EL (cell line): Measurements from ENCODE around the gene STAT3.
"Not testable (repeated sequence)": the region's sequence is repeated elsewhere in the genome, so short reads cannot be mapped to it uniquely, and the experiment has no call there.

Source experiments
- DNase-seq: peaks from one replicate; pipeline ENCODE4 v3.0.0-alpha.2; 2016

The STAT3 gene

DNA sequence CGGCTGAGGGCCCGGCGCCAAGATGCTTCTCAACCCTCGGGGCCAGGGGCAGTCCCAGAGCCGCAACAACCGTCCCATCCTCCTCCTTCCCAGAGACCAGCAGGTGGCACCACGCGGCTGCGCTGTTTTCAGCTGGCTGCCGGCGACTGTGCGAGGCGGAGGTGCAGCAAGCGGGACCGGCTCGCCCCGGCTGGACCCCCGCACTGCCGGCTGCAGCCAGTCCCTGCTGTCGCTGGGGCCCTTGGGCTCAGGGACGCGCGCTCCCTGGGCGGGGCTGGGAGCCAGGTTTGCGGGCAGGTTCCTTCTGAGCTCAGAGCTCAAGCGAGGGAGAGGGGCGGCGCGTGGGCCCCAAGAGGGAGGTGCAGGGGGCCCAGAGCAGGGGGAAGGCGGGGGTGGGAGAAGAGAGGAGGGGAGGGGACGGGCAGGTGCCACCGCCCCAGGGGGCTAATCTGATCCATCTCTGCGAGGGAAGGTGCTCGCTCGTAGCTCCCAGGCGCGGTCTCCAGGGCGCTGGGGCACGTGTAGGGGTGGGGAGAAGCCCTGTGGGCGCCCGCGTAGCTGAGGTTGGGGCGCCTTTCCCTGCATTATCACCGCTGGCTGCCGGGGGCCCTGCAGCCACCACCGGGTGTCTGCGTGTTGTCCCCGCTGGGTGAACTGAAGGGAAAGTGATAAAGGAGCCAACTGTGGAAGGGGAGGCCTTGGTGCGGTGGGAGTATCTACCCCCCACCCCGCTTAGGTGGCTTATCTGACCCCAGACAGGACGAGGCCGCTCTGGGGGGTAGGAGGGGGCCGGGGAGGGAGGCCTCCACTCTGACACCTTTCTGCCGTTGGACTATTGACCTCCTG lies 75.7 kb downstream of the STAT3 start:
- DNase-seq: peak; percentile 88

DNA sequence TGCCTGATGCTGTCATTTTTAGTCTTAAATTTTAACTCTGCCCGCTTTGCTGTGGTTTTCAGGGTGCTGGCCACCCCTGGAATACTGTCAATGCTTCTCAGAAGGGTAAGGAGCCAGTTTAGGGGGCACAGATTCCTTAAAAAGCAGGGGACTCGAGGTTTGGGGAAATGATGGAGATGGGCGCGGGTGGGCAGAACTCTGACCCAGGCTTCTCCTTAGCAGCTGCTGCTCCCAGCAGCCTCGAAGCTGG lies 76.3 kb downstream of the STAT3 start:
- DNase-seq: no peak

DNA sequence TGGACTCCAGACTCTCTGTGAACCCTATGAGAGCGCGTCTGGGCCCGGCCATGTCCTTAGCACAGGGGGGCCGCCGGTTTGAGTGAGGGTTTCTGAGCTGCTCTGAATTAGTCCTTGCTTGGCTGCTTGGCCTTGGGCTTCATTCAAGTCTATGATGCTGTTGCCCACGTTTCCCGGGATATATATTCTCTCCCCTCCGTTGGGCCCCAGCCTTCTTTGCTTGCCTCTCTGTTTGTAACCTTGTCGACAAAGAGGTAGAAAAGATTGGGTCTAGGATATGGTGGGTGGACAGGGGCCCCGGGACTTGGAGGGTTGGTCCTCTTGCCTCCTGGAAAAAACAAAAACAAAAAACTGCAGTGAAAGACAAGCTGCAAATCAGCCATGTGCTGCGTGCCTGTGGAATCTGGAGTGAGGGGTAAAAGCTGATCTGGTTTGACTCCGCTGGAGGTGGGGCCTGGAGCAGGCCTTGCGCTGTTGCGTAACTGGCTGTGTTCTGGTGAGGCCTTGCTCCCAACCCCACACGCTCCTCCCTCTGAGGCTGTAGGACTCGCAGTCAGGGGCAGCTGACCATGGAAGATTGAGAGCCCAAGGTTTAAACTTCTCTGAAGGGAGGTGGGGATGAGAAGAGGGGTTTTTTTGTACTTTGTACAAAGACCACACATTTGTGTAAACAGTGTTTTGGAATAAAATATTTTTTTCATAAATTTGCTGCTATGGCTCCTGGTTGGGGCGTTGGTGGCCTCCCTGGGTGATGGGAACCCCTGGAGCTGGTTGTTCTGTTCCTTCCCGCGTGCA lies 76.8 kb downstream of the STAT3 start:
- peak; percentile 86 for DNase-seq

DNA sequence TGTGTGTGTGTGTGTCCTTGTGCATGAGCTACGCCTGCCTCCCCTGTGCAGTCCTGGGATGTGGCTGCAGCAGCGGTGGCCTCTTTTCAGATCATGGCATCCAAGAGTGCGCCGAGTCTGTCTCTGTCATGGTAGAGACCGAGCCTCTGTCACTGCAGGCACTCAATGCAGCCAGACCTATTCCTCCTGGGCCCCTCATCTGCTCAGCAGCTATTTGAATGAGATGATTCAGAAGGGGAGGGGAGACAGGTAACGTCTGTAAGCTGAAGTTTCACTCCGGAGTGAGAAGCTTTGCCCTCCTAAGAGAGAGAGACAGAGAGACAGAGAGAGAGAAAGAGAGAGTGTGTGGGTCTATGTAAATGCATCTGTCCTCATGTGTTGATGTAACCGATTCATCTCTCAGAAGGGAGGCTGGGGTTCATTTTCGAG lies 77.4 kb downstream of the STAT3 start:
- DNase-seq: no peak

DNA sequence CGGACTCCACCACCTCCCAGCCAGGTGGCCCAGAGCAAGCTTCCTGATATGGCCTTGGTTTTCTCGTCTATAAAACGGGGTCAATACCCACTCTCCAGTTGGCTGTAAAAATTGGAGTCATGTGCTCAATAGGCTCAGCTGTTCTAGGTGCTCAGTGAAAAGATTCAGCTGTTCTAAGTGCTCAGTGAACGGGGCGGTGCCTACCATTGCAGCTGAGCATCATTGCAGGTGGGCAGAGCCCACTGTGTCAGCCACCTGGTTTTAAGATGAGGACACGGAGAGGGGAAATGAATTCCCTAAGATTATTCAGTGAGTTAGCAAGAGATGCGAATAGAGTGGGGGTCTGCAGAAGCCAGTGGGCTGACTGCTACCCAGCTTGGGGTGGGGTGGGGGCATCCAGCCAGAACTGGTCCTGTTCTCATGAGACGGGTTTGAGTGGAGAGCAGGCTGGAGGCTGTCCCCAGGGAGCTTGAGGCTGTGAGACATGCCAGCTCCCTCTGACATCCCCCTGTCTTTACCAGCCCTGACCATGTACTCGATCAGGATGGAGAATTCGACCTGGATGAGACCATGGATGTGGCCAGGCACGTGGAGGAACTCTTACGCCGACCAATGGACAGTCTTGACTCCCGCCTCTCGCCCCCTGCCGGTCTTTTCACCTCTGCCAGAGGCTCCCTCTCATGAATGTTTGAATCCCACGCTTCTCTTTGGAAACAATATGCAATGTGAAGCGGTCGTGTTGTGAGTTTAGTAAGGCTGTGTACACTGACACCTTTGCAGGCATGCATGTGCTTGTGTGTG lies 78.1 kb downstream of the STAT3 start:
- DNase-seq: no peak

DNA sequence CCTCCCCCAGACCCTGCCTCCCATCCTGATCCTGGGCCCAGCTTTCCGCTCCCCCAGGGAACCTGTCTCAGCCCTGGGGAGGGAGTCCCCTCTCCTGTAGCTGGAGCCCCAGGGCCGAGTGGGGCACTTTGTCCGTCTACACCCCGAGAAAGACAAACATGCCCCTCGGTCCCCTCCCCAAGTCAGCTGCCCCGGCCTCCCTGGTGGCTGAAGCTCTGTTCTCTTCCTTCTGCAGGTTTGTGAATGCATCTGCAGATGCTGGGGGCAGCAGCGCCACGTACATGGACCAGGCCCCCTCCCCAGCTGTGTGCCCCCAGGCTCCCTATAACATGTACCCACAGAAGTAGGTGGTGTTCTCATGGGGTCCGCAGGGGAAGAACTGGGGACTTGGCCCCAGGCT lies 79.1 kb downstream of the STAT3 start:
- DNase-seq: no peak

DNA sequence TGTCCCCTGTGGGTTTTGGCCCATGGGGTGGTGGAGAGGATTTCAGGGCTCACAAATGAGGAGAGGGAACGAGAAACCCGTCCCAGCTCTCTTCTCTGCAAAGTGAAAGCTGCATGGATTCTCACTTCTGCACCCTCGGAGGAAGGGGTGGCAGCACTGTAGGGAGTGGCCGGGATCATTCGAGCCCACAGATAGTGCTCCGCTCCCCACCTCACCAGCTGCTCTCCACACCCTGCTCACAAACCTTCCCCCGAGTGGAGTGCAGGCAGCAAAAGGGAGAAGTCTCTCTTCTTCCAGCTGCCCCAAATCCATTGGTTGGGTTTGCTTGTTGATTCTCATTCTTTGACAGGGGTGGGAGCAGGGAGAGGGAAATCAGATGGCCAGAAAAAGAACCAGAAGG lies 79.8 kb downstream of the STAT3 start:
- DNase-seq: no peak

DNA sequence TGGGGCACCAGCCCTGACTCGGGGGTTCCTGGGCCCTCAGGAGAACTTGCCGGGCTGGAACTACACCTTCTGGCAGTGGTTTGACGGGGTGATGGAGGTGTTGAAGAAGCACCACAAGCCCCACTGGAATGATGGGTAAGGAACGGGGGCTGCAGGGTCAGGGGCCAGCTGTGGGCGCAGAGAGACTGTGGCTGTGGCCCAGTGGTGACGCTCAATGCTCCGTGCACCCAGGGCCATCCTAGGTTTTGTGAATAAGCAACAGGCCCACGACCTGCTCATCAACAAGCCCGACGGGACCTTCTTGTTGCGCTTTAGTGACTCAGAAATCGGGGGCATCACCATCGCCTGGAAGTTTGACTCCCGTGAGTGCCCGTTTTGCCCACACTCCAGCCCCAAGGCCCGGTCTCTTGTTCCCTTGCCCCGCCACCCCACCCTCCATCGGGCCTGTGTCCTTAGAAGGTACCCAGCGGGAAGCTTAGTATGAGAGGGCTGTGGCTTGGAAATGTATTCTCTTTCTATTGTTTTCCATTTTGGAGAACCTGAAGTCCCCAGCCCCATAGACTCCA lies 80.8 kb downstream of the STAT3 start:
- no peak for DNase-seq

DNA sequence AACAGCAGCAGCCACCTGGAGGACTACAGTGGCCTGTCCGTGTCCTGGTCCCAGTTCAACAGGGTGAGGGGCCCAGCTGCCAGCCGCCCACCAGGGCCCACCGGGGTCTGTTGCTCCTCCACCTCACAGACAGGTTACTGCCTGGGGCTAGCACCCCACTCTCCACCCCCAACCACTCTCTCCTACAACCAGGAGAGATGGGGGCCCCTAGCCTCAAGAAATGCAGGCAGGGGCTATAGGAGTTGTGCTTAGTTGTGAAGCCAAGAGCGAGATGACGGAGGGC lies 81.9 kb downstream of the STAT3 start:
- DNase-seq: no peak

DNA sequence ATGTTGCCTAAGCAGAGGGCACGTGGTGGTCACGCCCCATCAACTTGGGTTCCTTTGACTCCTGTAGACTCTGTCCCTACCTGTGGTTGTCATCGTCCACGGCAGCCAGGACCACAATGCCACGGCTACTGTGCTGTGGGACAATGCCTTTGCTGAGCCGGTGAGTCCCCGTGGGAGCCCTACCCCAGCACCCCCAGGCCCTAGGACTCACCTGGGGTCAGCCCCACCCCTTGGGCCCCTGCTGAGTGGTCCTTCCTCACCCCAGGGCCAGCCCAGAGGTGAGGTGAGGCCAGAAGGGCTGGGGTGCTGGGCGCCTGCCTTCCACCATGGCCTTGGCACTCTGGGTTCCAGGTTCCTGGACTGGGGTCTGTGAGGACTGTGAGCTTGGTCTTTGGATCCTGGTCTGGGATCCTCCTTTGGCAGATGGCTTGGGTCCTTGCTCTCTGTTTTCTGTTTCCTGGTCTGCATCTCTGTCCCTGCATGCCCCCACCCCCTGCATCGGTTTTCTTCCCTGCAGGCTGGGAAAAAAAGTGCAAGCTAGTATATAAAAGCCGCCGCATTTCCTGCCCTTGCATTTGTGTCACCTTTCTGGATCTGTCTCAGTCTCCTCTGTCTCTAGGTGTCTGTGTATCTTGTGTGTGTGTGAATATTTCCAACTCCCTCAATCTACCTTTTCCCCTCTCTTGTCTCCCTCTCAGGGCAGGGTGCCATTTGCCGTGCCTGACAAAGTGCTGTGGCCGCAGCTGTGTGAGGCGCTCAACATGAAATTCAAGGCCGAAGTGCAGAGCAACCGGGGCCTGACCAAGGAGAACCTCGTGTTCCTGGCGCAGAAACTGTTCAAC lies 82.5 kb downstream of the STAT3 start:
- DNase-seq: no peak

DNA sequence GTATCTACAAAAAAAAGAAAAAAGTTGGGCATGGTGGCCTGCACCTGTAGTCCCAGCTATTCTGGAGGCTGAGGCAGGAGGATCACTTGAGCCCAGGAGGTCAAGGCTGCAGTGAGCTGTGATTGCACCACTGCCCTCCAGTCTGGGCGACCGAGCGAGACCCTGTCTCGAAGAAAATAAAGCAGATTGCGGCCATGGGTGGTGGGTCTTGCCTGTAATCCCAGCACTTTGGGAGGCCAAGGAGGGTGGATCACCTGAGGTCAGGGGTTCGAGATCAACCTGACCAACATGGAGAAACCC lies 83.3 kb downstream of the STAT3 start:
- DNase-seq: not testable (repeated sequence)

DNA sequence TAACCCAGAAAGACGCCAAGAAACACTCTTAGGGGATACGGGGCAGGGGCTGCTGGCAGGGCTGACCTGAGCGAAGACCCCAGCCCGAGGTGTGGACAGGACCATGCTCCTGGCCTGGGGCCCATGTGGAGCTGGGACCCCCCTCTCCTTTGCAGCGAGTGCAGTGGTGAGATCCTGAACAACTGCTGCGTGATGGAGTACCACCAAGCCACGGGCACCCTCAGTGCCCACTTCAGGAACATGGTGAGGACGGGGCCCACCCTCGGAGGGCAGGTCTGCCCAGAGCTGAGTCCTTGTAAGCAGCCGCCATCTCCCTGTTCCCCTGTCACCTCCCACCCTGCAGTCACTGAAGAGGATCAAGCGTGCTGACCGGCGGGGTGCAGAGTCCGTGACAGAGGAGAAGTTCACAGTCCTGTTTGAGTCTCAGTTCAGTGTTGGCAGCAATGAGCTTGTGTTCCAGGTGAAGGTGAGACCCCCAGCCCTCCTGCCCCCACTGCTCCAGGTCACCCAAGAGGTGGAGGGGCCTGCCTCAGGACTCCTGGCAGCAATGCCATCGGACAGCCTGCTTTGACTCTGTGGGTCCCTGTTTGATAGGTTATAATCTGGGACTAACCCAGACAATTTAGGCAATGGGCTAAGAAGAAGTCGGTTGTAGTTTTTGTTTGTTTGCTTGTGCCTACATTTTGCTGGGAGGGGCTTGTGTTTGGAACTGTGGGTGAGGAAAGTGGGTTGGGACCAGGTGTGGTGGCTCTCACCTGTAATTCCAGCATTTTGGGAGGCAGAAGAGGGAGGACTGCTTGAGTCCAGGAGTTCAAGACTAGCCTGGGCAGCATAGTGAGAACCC lies 83.8 kb downstream of the STAT3 start:
- no peak for DNase-seq

DNA sequence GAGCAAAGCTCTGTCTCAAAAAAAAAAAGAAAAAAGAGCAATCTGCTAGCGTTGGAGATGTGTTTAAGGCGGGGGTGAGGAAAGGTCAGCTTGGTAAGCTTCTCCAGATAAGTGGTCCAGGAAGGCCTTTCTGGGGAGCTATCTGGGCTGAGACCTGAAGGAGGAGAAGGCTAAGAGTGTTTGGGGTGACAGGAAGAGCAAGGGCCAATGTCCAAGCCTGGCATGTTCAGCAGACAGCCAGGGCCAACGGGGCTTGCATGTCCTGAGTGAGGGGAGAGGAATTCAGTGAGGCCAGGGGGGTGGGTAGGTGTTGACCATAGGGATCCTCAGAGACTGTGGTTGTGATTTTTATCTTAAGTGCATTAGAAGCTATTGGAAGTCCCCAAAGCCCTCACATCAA lies 84.5 kb downstream of the STAT3 start:
- DNase-seq: no peak

DNA sequence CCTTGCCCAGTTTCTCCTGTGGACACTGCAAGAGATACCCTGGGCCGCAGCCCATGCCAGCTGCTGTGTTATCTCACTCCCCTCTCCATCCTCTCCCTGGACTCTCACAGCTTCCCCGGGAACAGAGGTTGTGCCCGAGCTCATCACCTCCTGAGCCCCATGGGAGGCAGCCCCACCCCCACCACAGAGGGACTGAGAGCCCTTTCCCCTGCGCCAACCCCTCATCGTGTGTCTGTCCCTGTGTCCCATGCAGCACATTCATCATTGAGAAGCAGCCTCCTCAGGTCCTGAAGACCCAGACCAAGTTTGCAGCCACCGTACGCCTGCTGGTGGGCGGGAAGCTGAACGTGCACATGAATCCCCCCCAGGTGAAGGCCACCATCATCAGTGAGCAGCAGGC lies 87.2 kb downstream of the STAT3 start:
- DNase-seq: no peak

DNA sequence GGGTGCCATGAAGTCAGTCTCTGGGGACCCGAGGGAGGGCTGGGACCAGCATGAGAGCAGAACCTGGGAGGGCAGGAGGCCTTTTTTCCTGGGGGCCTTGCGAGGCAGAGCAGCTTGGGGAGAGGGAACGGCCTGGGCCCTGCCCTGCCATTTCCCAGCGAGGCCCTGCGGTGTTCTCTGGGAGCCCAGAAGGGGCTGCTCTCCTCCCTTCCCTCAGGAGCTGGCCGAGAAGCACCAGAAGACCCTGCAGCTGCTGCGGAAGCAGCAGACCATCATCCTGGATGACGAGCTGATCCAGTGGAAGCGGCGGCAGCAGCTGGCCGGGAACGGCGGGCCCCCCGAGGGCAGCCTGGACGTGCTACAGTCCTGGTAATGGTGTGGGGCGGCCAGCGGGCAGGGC lies 88.3 kb downstream of the STAT3 start:
- DNase-seq: not testable (repeated sequence)

DNA sequence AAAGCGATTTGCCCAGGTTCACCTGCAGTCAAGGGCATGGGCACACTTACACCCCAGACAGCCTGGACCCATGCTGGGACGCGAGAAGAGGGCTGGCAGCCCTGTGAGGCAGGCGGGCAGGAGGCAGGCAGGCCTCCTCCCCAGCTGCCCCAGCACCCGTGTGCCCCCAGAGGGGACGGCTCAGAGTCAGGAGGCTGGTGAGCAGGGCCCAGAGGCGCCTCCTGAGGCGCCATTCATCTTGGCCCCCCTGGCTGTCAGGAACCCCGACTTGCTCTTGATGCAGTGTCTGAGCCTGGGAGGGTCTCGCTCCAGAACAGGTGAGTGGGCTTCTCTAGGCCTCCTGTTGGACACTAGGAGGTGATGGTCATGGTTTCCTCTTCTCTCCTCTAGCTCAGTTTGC lies 88.9 kb downstream of the STAT3 start:
- not testable (repeated sequence) for DNase-seq

DNA sequence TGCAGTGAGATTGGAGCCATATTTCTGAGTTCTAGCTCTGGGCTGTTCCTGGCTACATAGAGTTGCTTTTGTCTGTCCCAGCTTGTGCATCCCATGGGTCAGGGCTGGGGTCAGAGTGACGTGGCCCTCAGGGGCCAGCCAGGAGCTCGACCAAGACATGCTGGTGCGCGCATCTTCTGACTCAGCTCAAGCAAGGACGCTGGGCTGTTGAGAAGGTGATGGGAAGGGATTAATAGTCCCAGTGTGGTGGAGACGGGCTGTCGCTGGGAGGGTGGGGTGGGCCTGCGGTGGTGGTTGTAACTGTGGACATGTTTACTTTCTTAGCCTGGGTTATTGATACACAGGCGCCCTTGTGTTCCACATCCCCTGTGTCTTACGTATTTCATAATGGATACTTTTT lies 90.5 kb downstream of the STAT3 start:
- not testable (repeated sequence) for DNase-seq

DNA sequence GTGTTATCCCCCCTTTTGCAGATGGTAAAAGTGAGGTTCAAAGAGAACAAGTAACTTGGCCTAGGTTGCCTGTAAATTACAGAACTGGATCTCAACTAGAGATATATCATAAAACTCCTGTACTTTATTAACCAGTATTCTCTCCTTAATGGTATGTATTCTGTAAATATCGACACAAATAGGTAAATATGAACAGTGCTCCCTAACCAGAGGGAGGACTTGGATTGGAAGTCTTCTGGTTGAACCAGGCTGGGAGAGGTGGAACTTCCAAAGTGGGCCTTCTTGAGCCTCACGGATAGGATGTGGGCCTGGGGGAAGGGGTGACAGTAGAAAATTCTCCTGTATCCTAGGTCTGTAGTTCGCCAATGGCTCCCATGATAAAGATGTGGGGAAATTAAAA lies 92.2 kb downstream of the STAT3 start:
- no peak for DNase-seq

DNA sequence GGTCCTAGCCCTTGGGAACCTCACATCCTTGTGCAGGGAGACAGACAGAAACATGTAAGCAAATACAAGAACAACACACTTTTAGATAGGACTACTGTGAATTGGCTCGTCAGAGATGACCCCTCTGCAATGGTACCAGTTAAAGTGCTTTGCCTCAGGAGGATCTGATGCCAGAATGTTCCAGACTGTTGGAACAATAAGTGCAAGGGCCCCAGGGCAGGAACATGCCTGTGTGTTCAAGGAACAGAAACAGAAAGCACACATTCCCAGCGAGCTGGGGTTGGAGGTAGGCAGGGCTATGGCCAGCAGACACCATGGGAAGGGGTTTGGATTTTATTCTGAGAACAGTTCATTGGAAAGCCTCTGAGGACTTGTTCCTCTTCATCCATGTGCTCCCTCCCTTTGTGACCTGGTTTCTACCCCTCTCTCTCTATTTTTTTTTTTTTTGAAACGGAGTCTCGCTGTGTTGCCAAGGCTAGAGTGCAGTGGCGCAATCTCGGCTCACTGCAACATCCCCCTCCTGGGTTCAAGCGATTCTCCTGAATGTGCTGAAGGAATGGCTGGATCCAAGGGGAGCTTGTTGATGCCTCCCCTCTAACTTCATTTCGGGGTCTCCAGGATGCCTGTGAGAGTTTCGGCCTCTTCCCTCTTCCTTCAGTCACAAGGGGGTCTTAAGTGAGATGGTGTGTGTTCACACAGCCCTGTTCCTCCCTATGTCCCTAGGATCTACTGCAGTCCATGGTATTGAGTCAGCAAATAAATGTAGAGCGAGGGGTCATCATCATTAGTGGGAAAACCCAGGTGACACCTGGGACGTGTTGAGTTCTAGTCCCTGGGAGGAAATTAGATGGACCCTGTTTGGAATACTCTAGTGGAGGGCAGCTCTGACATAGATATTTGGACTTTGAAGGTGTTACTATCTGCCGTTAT lies 93.5 kb downstream of the STAT3 start:
- DNase-seq: no peak

DNA sequence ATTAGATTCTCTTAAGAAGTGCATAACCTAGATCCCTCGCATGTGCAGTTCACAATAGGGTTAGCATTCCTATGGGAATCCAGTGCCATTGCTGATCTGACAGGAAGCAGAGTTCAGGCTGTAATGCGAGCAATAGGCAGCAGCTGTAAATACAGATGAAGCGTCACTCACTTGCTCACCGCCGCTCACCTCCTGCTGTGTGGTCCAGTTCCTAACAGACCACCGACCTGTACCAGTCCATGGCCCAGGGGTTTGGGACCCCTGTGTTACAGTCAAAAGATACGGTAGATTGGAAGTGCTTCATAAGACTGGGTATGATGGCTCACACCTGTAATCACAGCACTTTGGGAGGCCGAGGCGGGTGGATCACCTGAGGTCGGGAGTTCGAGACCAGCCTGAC lies 97.1 kb downstream of the STAT3 start:
- DNase-seq: no peak

DNA sequence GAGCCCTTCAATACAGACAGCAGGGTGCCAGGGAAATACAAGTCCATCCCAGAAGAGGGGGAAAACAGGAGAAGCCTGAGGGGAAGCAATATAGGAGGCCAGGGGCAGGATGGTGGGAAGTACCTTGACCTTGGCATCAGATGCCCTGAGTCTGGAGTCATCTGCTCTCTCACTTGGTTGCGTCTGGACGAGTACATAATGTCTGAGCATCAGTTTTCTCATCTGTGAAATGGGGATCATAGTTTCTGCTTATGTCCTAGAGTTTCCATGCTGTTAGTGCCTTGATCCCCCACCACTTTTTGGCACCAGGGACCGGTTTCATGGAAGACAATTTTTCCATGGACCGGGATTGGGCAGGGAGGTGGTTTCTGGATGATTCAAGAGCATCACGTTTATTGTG lies 97.7 kb downstream of the STAT3 start:
- DNase-seq: no peak
